Fibroblast of the conjunctiva (primary cell): ENCODE data around the gene WWOX.

Source experiments
- DNase-seq: peaks from one replicate; pipeline ENCODE4 v3.0.0-alpha.2; 2010; ENCODE audit warnings: low read depth

WWOX gene

DNA sequence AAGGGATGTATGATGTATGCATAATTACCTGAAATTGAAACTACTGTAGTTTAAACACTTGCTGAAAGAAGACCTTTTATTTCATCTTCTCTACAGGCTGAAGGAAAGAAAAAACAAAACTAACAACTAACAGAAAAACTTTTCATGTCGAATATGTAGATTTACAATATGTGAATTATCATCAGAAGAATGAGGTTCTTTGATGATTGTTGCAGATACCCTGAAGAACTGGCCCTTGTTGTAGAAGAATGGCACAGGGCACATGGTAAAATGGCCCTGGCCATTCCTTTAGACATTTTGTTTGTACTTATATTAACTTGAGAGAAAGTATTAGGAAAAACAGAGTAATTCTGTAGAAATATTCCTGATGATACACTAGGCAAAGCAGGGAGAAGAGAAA is 1057.3 kb downstream of the WWOX start:
- DNase-seq = no peak

GRCh38 chr16:79158337-79158736 is 1058.9 kb downstream of the WWOX start:
- DNase-seq = no peak

DNA sequence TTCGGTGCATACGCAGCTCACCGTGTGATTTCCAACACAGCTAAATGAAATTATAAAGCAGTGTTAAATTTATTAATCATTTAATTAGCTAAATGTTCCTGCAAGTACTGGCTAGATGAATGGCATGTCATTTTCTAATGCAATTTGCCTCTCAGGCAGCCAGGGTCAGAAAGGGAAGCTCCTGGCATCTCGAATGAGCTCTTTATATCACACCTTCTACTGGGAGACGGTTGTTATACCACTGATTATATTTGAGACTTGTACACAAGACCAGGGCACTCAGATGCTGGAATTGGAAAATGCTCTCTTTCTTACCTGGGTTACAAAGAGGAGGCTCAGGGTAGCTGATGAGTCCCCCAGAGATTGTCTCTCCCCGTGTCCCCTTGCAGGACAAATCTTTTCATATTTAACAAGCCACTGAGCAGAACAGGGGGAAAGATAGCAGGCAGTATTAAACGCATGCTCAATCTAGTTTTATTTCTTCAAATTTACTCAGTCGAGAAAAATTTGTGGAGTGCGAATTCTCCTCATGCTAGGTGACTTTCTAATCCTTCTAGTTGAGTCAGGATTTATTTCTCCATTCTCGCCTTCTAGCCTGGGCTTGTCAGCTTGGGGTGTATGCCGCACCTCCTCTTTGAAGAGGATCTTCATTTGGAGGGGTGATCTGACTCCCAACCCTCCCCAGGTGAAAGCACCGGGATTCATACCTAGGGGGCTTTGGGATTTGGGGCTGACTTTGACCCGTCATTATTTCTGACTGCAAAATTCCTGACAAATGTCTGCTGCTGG is 1060.0 kb downstream of the WWOX start:
- no peak for DNase-seq

- DNase-seq = no peak
Measured at GRCh38 chr16:79162977-79163376, 1063.5 kb downstream of the WWOX start.

GRCh38 chr16:79163691-79164387 is 1064.4 kb downstream of the WWOX start:
- no peak for DNase-seq

- DNase-seq = no peak
Measured at GRCh38 chr16:79164388-79164995, 1065.0 kb downstream of the WWOX start.

DNA sequence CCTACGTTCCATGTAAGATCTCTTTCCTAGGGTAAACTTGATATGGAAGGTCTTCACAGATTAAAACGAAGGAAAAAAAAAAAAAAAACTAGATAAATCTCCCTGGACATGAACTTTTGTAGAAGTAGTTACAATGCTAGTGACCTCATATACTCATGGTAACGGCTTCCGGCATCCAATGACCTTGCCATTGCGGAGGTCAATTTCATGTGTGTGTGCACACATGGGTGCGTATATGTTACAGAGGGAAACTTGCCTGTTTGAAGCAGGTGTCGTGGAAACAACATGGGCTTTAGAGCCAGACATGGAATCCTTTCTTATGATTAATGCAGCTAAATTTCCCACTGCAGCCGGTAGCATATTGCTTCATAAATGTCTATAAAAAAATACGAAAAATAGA is 1065.6 kb downstream of the WWOX start:
- no peak for DNase-seq

- DNase-seq = no peak
Measured at GRCh38 chr16:79165506-79165905, 1066.1 kb downstream of the WWOX start.

DNA sequence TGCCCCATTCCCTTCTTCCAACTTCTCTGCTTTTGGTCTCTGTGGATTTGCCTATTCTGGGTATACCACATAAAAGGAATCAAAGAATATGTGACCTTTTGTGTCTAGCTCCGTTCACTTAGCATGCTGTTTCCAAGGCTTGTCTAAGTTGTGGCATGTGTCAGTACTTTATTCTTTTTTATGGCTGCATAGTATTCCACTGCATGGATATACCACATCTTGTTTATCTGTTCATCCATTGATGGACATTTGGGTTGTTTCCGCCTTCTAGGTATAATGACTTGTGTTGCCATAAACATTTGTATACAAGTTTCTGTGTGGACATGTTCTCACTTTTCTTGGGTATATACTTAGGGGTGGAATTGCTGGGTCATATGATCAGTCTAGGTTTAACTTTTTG is 1068.4 kb downstream of the WWOX start:
- no peak for DNase-seq

GRCh38 chr16:79168321-79168720 is 1068.9 kb downstream of the WWOX start:
- DNase-seq = no peak

GRCh38 chr16:79169239-79169638 is 1069.8 kb downstream of the WWOX start:
- DNase-seq = no peak

DNA sequence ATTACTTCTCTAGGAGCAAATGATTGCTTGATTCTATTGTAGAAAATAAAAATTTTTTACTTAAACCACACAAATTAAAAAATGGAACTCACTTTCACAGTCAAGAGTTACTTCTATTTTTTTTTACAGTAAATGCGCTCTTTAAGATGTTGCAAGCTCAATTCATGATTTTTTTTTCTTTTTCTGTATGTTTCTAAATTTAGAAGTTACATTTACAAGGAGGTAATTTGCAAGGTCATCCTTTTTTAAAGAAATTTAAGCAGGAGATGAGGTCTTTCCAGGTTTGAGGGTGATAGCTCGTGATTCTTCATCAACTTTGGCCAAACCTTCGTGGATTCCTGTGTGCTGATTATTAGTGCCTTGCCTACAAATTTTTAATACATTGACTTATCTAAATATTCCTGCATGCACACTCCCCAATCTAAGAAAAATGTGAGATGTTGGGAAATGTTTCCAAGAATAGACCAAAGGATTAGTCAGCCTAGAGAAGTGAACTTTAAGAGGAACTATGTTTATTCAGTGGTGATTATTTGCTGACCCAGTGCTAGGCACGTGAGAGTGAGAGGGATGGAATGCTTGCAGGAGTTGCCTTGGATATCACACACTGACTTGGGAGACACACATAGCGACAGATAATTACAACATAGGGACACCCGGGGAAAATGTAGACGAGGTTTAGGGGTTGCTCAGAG is 1071.2 kb downstream of the WWOX start:
- no peak for DNase-seq

DNA sequence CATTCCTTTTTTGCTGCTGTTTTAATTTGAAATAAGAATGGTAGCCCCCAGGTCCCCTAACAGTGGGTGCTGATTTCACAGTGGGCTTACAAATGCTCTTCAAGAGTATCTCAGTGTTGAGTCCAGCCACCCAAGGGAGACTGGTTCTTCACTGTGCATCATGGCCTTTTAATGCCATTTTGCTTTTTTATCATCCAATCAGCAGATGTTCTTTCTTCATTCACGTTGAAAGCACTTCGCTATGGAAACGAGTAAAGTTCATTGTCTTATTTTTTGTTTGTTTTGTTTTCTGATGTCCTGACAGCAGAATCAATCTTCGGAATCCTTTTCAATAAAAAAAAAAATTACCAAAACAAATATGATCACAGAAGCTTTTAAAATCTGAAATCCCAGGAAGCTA is 1072.0 kb downstream of the WWOX start:
- DNase-seq = no peak

DNA sequence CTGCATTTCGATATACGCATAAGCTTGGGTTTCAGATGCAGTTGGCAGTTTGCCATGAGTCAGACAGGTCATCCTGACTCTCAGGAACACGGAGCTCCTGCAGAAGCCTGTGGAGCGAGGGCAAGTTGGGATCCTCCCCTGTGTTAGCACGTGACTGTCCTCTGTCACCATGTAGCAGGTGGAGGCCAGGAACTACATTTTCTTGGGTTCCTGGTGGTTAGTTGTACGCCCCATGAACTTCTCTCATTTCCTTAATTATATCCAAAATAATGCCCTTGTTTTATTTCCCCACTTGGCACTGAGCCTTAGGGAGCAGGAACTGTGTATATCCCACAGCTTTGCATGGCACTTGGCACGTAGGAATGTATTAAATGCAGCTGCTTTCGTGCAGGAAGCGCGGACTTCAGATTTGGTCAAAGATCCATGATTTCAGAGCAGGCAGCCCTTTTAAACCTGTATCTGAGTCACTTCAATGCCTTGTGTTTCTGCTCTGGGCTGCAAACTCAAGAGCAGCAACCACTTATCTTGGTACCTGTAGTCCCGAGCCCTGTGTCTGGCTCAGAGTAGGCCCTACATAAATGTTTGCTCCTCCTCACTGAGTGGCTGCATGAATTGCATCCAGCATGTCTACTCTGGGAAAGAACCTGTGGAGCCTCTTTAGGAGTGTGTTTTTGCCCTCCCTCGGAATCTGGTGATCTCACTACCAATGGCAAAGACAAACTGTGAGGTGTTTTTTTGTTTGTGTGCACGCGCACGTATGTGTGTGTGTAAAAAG is 1072.7 kb downstream of the WWOX start:
- DNase-seq = no peak

DNA sequence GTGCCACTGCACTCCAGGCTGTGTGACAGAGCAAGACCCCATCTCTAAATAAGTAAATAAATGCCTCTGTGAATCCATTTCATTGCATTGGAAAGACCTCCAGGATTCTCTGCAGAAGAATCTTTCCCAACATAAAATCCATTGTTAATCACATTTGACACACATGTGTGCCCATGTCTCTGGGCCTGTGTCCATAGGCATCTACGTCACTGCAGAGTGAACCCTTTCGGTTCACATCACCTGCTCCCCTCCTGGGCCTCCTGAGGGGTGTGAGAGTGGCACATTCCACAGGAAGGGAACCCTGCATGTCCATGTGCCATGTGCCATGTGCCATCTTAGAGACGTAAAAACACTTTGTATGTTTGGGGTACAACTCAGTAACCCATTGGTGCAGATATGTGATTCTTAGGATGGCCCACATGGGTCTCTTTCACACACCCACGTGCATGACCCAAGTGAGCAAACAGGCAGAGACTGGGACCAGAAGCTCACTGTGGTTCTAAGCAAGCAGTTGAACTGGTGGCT is 1073.6 kb downstream of the WWOX start:
- DNase-seq = no peak

DNA sequence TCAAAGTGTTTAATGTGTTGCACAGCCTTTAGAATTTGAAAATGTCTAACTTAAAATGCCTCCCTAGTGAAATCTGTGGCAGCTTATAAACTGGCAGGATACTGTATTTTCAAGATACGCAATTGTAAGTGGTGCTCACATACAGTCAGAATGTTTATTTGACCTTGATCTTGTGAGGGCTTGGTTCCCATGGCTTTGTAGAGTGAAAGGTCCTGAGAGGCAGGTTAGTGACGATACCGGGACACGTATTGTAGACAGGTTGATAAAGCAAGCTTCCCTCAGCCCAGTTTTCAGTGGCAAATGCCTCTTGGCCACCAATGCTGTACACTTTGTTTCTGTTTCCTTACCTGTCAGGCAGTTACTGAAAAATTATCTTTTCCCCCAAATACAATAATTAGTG is 1074.5 kb downstream of the WWOX start:
- no peak for DNase-seq

GRCh38 chr16:79175286-79176057 is 1076.0 kb downstream of the WWOX start:
- no peak for DNase-seq

GRCh38 chr16:79177018-79177417 is 1077.6 kb downstream of the WWOX start:
- no peak for DNase-seq

- no peak for DNase-seq
Measured at GRCh38 chr16:79181419-79181818, 1082.0 kb downstream of the WWOX start.

DNA sequence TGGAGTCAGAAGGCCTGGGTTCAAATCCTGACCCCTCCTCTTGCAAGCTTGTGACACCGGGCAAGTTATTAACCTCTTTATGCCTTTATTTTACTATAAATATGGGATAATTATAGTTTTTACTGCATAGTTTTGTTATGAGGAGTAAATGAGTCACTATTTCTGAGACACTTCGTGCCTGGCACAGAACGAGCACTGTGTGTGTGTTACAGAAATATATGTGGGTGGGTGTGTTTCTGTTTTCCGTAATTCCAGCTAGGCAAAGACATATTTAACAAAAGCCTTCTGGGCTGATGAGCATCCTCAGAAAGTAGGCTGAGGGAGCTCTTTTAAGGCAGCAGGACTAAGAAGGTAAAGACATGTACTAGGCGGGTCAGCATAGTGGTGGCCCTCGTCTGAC is 1083.2 kb downstream of the WWOX start:
- no peak for DNase-seq

GRCh38 chr16:79183571-79183970 is 1084.1 kb downstream of the WWOX start:
- DNase-seq = no peak
